COLO668 (cell line): ENCODE measurements around the gene HDGFL2.

ENCODE experiments used
- DNase-seq: peaks from one replicate; lab custom pipeline; 2025; ENCODE audit not compliant: unreplicated experiment; lab: John Stamatoyannopoulos, UW

HDGFL2 gene

GRCh38 chr19:4464815-4465581 lies 7.1 kb upstream of the HDGFL2 start:
- DNase-seq = no peak

- no peak for DNase-seq
Measured at GRCh38 chr19:4467835-4468234, 4.3 kb upstream of the HDGFL2 start.

GRCh38 chr19:4471403-4472173 lies 509 bp upstream of the HDGFL2 start:
- peak; percentile 98 for DNase-seq

GRCh38 chr19:4473011-4473762 lies 1.1 kb downstream of the HDGFL2 start:
- no peak for DNase-seq

- DNase-seq = no peak
Measured at GRCh38 chr19:4473763-4474513, 1.8 kb downstream of the HDGFL2 start.

GRCh38 chr19:4474514-4475022 lies 2.5 kb downstream of the HDGFL2 start:
- DNase-seq = no peak

- no peak for DNase-seq
Measured at GRCh38 chr19:4477034-4477801, 5.1 kb downstream of the HDGFL2 start.

- no peak for DNase-seq
Measured at GRCh38 chr19:4482721-4483364, 10.7 kb downstream of the HDGFL2 start.

- DNase-seq = no peak
Measured at GRCh38 chr19:4483385-4483784, 11.3 kb downstream of the HDGFL2 start.

GRCh38 chr19:4487572-4487971 lies 15.5 kb downstream of the HDGFL2 start:
- no peak for DNase-seq

- DNase-seq = no peak
Measured at GRCh38 chr19:4488496-4488895, 16.4 kb downstream of the HDGFL2 start.

GRCh38 chr19:4491446-4491845 lies 19.3 kb downstream of the HDGFL2 start:
- no peak for DNase-seq

- DNase-seq = no peak
Measured at GRCh38 chr19:4492337-4493103, 20.4 kb downstream of the HDGFL2 start.

GRCh38 chr19:4493104-4493928 lies 21.2 kb downstream of the HDGFL2 start:
- no peak for DNase-seq

- DNase-seq = no peak
Measured at GRCh38 chr19:4493929-4494690, 22.0 kb downstream of the HDGFL2 start.

GRCh38 chr19:4494691-4495064 lies 22.6 kb downstream of the HDGFL2 start:
- no peak for DNase-seq

GRCh38 chr19:4495471-4495870 lies 23.4 kb downstream of the HDGFL2 start:
- peak; percentile 16 for DNase-seq
